GM04503 (cell line): Measurements from ENCODE around the gene ACHE.
"Not testable (repeated sequence)": the region's sequence is repeated elsewhere in the genome, so short reads cannot be mapped to it uniquely, and the experiment has no call there.

Source experiments
- DNase-seq: peaks from one replicate; pipeline ENCODE4 v3.0.0-alpha.2; 2012; ENCODE audit warnings: low read depth

The ACHE gene

DNA sequence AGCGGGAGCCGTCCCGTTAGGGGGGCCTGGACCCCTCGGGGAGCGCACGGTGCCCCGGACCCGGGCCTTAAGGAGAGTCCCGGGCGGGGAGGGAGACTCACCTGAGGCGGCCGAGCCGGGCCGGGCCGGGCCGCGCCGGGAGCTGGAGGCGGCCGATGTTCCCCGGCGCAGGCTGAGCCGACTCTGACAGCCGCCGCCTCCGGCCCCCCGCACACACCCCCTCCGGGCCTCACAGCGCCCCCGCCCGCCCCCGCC is at the start of gene ACHE:
TSS of gene ACHE (minus strand) at position 188 of the 255 bp plus-strand sequence. CDS start 1,656 bp downstream, outside the sequence.
- DNase-seq, result no peak

DNA sequence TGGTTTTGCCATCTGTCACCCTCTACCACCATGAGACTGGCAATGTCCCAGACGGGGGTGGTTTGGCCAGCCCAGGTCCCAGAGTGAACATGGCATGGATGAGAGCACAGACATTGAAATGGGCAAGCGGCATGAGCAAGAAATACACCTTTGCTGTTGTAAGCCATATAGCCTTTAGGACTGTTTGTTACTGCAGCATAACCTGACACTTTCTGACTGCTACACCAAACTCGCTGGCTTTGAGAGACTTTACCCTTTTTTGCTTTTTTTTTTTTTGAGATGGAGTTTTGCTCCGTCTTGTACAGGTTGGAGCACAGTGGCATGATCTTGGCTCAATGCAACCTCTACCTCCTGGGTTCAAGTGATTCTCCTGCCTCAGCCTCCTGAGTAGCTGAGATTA is 48.5 kb upstream of the ACHE start:
- DNase-seq, result no peak

DNA sequence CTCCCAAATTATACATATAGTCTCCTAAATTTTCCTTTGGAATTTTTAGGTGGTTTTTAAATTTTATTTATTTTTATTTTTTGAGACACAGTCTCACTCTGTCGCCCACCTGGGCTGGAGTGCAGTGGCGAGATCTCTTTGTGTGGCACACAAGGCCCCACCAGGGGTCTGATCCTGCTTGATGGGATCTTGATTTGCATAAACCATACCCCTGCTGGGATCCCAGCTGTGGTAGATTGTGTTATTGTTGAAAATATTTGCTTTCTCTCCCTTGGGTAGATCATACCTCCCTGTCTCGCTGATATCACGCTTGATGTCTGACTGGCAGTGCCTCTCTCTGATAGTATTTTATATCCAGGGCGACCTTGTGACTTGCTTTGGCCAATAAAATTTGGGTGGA is 48.0 kb upstream of the ACHE start:
- no peak for DNase-seq

DNA sequence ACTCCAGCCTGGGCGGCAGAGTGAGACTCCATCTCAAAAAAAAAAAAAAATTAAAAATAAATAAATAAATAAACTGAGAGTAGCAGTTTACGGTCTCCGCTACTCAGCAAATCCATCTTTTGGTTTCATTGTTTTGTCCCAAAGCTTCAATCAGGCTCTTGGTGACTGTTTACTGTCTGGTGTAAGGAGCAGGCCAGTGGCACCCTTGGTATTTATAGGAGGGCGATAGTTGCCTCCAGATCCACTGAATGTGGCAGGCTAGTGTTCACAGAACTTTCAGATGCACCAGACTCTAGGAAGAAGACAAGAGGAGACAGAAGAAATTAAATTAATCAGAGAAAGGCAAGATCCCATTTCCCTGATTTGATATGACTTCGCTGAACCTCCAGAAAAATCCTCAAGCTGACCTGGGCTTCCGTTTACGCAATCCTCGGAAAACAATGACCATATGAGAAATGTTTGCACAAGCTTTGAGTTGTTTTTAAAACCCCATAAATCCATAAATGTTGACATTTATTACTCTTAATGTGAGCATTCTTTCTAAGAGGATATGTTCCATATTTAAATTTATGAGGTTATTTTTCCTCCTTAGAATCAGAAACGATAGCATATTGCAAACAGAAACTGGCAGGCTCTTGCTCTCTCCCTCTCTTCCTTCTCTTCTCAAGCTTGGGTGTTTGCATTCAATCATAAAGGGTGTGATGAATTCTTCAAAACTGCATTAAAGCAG is 46.5 kb upstream of the ACHE start:
- DNase-seq, result peak; percentile 31

DNA sequence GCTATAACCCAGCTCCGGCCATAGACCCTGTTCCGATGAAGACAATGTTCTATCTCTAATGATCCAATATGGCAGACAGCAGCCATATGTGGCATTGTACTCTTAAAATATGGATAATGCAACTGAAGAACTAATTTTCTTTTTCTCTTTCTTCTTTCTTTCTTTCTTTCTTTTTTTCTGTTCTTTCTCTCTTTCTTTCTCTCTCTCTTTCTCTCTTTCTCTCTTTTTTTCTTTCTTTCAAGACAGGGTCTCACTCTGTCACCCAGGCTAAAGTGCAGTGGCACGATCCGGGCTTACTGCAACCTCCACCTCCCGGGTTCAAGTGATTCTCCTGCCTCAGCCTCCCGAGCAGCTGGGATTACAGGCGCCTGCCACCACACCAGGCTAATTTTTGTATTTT is 40.5 kb upstream of the ACHE start:
- DNase-seq, result not testable (repeated sequence)

DNA sequence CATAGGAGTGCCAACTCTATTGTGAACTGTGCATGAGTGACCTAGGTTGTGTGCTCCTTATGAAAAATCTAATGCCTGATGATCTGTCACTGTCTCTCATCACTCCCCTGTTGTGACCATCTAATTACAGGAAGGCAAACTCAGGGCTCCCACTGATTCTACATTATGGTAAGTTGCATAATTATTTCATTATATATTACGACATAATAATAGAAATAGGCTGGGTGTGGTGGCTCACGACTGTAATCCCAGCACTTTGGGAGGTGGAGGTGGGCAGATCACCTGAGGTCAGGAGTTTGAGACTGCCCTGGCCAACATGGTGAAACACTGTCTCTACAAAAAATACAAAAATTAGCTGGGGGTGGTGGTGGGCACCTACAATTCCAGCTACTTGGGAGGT is 39.7 kb upstream of the ACHE start:
- DNase-seq, result not testable (repeated sequence)

DNA sequence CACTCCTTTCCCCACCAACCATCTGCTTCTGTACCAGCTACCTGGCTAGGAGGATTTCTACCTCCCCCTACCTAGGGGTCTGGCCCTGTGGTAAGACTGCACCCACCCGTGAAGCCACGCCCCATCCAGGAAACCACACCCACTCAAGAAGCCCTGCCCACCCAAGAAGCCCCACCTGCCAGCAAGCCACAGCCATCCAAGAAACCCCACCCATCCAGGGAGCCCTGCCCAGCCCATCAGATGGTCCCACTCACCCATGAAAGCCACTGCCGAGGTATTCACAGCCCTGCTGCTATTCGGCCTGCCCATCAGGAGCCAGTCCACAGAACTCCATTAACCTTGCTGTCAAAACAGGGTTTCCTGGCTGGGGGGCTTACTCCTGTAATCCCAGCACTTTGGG is 38.0 kb upstream of the ACHE start:
- no peak for DNase-seq

DNA sequence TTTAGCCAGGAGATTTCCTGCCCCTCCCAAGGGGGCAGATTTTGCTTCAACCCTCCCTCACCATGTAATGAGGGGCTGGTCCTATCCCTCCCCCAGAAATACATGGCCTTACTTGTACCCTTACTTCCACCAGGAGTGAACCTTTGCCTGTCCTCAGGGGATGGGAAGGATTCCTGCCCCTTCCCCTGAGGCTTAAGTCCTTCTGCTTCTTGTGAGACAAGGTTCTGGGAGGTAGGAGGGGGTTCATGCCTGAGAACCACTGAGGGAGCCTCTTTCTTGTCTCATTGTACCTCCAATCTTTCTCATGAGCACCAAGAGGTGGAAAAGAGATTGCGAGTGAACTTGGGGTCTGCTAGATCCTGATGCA is 34.1 kb upstream of the ACHE start:
- no peak for DNase-seq

DNA sequence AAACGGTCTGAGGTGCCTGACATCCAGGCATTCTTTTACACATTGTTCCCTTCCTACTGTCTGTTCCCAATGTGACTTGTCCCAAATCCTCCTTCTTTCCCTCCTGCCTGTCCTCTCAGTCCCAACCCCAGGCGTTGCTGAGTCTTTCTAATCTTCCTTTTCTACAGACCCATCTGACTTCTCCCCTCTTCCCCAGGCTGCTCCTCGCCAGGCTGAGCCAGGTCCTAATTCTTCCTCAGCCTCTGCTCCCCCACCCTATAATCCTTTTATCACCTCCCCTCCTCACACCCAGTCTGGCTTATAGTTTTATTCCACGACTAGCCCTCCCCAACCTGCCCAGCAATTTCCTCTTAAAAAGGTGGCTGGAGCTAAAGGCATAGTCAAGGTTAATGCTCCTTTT is 27.9 kb upstream of the ACHE start:
- DNase-seq, result not testable (repeated sequence)

DNA sequence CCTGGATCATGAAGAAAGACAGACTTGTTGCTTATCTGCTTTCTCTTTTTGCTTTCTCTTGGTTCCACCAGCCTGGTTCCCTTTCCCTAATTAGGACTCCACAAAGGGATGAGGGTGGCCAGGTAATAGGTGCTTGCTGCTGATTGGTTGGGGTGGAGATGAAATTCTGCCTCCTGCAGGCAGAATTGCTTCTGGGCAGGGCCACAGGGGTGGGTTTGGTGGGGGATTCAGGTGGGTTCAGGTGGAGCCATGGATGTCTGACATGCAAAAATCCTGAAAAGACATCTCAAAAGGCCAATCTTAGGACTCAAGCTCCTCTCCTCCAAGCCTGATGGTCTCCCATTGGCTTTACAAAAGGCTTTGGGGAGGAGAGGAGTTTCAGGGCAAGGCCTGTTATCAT is 25.4 kb upstream of the ACHE start:
- DNase-seq, result no peak

DNA sequence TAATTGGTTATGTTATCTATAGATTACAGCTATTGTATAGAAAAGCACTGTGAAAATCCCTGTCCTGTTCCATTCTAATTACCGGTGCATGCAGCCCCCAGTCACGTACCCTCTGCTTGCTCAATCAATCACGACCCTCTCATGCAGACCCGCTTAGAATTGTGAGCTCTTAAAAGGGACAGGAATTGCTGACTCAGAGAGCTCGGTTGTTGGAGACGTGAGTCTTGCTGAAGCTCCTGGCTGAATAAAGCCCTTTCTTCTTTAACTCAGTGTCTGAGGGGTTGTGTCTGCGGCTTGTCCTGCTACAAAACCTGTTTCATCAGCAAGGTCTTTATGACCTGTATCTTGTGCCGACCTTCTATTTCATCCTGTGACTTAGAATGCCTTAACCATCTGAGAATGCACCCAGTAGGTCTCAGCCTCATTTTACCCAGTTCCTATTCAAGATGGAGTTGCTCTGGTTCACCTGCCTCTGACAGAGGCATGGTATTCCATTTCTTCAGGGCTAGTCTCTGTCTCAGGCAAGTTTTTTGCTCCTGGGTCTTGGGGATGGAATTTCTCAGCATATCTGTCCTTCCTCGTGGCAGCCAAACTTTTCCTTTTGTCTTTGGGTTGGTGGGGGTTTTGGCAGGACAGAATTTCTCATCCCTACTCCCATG is 24.2 kb upstream of the ACHE start:
- DNase-seq, result not testable (repeated sequence)

DNA sequence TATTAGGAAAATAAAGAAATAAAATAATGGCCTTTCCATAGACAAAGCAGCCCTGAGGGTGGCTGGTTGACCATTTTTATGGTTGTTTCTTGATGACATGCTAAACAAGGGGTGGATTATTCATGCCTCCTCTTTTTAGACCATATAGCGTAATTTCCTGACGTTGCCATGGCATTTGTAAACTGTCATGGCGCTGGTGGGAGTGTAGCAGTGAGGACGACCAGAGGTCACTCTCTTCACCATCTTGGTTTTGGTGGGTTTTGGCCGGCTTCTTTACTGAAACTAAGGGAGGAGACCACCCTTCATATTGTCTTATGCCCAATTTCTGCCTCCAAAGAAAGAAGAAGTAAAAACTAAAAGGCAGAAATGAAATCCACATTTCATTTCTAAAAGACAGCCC is 23.6 kb upstream of the ACHE start:
- not testable (repeated sequence) for DNase-seq

DNA sequence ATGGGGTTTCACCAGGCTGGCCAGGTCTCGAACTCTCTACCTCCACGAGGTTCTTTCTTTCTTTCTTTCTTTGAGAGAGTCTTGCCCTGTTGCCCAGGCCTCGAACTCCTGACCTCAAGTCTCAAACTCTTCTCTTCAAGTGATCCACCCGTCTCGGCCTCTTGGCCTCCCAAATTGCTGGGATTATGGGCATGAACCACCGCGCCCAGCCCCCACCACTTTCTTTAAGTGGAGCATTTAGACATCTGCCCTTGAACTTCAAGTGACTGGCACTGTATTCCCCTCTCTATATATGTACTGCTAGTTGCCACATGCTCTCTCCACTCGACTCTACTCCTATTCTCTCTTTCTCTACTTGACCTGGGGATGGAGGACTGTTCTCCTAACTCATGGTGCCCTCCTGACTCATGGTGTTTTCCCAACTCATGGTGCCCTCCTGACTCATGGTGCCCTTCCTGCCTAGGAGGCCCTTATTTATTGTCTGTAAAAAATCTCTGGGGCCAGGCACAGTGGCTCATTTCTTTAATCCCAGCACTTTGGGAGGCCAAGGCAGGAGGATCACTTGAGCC is 19.3 kb upstream of the ACHE start:
- DNase-seq, result no peak

DNA sequence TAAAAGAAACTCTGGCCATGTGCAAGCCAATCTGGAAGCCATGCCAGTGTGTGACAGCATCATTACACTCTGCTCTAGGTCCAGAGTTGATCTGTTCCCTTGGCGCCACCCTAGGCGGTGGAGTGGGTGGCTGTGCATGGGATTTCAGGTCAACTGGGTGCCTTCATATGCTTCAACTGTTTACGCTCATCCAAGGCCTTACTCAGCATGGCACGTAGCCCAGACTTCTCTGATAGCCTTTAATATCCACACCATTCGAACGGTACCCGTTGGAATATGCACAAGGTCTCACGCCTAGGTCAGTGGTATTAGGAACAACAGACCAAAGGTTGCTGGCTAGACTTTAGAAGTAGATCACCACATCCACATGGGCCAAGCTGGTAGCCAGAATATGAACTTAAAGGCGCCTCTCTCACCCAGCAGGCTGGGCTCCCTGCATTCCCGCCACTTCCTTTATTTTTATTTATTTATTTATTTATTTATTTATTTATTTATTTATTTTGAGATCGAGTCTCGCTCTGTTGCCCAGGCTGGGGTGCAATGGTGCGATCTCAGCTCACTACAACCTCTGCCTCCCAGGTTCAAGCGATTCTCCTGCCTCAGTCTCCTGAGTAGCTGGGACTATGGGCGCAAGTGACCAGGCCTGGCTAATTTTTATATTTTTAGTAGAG is 18.7 kb upstream of the ACHE start:
- no peak for DNase-seq

DNA sequence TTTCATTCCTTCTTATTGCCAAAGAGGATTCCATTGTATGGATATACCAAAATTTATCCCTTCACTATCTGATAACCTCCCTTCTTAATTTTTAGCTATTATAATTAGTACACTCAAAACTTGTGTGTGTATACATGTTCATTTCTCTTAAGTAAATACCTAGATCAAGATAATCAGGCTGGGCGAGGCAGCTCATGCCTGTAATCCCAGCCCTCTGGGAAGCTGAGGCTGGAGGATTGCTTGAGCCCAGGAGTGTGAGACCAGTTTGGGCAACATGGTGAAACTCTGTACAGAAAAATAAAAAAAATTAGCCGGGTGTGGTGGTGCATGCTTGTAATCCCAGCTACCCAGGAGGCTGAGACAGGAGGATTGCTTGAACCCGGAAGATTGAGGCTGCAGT is 15.8 kb upstream of the ACHE start:
- no peak for DNase-seq

DNA sequence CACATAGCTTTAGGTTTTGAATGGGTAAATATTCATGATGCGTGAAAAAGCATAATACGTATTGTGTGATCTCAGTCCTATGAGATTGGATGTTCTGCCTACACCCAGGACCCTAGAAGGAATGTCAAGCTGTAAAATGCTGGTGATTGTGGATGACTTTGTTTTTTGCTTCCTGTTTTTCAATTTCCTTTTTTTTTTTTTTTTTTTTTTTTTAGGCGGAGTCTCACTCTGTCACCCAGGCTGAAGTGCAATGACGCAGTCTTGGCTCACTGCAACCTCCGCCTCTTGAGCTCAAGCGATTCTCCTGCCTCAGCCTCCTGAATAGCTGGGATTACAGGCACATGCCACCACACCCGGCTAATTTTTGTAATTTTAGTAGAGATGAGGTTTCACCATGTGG is 14.8 kb upstream of the ACHE start:
- not testable (repeated sequence) for DNase-seq

DNA sequence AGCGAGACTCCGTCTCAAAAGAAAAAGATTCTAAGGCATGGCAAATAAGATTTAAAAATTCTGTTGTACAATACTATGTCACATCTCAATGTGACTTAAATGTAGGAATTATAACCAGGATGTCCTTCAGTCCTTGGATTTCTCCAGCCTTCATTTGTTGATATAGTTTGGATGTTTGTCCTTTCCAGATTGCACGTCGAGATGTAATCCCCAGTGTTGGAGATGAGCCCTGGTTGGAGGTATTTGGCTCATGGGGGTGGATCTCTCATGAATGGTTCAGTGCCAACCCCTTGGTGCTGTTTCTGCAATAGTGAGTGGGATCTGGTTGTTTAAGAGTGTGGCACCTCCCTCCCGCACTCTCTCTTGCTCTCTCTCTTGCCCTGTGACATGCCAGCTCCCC is 12.8 kb upstream of the ACHE start:
- DNase-seq, result no peak

DNA sequence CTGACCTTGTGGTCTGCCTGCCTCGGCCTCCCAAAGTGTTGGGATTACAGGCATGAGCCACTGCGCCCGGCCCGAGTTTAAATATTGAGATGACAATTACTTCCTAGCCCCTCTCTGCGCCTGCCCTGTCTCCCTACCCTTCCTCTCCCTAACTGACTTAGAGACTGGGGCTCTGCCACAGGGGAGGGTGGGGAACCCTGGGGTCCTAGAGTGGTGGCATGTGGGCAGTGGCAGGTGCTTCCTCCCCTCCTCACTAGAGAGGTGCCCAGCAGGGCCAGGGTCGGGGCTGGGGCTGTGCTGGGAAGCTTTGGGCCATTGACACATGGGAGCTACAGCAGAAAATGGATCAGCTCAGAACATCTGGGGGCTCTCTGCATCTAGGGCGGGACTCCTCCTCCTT is 7.0 kb upstream of the ACHE start:
- DNase-seq, result no peak

DNA sequence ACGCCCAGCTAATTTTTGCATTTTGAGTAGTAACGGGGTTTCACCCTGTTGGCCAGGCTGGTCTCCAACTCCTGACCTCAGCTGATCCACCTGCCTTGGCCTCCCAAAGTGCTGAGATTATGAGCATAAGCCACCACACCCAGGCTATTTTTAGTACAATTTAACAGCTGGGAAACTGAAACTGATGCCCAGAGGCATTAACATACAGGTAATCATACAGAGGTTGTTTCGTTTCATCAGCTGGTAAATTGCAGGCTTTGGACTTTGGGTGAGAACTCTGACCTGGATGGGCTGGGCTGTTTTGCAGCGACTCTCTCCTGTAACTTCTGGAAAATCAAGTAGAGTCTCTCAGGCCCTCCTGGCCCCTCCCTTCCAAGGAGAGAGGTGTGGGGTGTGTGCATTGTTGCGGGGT is 6.2 kb upstream of the ACHE start:
- DNase-seq, result no peak

DNA sequence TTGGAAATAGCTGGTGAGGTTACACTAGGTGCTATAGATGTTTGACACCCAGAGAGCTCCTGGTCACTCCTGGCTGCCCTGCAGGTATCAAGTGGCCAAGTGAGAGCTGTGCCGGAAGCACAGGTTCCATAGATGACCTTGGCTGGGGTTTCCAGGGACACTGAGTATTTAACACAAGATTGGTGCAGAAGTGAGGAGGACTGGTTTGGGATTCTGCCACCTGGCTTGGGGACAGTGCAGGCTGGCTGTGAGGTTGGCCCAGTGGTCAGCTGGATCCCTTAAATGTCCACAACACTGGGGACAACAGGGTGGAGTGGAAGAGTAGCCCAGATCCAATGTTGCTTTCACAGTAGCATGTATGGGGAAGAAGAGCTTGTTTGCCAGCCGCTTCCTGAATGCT is 5.3 kb upstream of the ACHE start:
- DNase-seq, result no peak

DNA sequence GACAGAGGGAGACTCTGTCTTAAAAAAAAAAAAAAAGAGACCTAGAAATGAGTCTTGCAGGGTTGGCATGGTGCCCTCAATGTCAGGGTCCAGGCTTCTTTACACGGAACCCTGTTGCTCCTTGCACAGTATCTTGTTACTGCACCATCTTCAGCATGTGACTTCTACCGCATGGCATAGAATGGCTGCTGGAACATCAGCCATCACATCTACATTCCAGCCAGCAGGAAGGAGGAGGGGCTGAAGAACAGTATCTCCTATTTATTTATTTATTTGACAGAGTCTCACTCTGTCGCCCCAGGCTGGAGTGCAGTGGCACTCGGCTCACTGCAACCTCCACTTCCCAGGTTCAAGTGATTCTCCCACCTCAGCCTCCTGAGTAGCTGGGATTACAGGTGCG is 3.7 kb upstream of the ACHE start:
- DNase-seq, result no peak

DNA sequence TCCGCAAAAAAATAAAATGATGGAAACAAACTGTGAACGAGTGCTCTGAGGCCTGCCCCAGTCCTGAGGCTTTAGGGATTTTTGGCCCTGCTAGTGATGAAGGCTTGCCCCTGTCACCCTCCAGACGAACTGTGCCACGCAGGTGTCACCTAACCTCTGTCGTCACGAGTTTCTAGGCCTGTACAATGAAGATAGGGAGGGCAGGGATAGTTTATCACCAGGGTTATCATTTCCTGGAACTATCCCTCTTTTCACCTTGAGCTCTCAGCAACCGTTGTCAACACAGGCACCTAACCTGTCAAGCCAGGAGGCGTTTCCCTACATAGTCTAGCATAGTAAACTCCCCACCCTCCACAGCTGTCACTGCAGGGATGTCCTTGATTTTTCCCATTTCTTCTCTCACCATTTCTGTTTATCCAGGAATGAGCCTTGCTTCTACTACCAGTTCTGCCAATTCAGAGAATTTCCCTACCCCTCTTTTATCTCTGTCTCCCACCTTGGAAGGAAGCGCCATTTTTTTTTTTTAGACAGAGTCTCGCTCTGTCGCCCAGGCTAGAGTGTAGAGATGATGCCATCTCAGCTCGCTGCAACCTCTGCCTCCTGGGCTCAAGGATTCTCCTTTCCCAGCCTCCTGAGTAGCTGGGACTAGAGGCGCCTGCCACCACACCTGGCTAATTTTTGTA is 2.2 kb upstream of the ACHE start:
- DNase-seq, result no peak
